H1 (cell line): Measurements from ENCODE around the gene GNGT2. TPM values are rescaled to one million over a fixed set of nuclear protein-coding genes. Genes with fewer than 3 reads are reported as not detected.

Source experiments
- CTCF ChIA-PET: fragments of 300-600 bp; sonication (Branson Sonifier 250); formaldehyde crosslinking; loops from one replicate; lab custom pipeline; 2021; ENCODE audit not compliant: partially characterized antibody; lab: Charles Lee
- POLR2A ChIA-PET: fragments of 300-600 bp; sonication (Branson Sonifier 250); formaldehyde crosslinking; loops from one replicate; lab custom pipeline; 2021; ENCODE audit warnings: inconsistent platforms; ENCODE audit not compliant: partially characterized antibody; lab: Charles Lee
- DNase-seq, 2 experiments: peaks; one replicate each; pipeline versions ENCODE4 v3.0.0 to v3.0.0-alpha.2; 2010 to 2022; ENCODE audit warnings: low spot score in 2 of 2, low read depth in 1 of 2, mixed read lengths in 1 of 2
- FAIRE-seq: peaks from 2 replicates; lab custom pipeline; 2011; peaks lifted over from hg19 to GRCh38; lab: Jason Lieb, UNC
- H2AFZ ChIP-seq: 2 replicates; pipeline ENCODE4 v1.8.1; 2012; ENCODE audit warnings: low read length, inconsistent platforms
- H2AK5ac ChIP-seq: 2 replicates; pipeline ENCODE4 v1.6.1; 2013; ENCODE audit warnings: low read depth, low read length
- H2BK120ac ChIP-seq: replicated peaks from 2 replicates; pipeline ENCODE3; 2013; ENCODE audit warnings: low read depth, low read length, inconsistent platforms
- H2BK12ac ChIP-seq: 2 replicates; pipeline ENCODE4 v1.6.1; 2013; ENCODE audit warnings: low read depth, low read length
- H2BK15ac ChIP-seq: 2 replicates; pipeline ENCODE4 v1.6.1; 2013; ENCODE audit warnings: low read length
- H2BK20ac ChIP-seq: 2 replicates; pipeline ENCODE4 v1.6.1; 2013; ENCODE audit warnings: low read length
- H2BK5ac ChIP-seq: 2 replicates; pipeline ENCODE4 v1.6.1; 2013; ENCODE audit warnings: low read depth, low read length
- H3K14ac ChIP-seq: 2 replicates; pipeline ENCODE4 v1.6.1; 2013; ENCODE audit warnings: inconsistent platforms; ENCODE audit not compliant: insufficient read length
- H3K18ac ChIP-seq: 2 replicates; pipeline ENCODE4 v1.6.1; 2013; ENCODE audit warnings: low read length; ENCODE audit errors: extremely low read depth
- H3K23ac ChIP-seq: 2 replicates; pipeline ENCODE4 v1.6.1; 2013; ENCODE audit warnings: inconsistent platforms; ENCODE audit not compliant: insufficient read length
- H3K23me2 ChIP-seq: 2 replicates; pipeline ENCODE4 v1.6.1; 2013; ENCODE audit warnings: low read depth, low read length
- H3K27ac ChIP-seq: 2 replicates; pipeline ENCODE4 v1.6.1; 2011; ENCODE audit warnings: low read depth, low read length, inconsistent platforms
- H3K27me3 ChIP-seq, 4 experiments: replicated peaks in 1 of 4; 1 replicate in 1 of 4; 2 replicates in 3 of 4; pipeline versions ENCODE4 v1.6.1 to v1.8.1; 2011 to 2013; ENCODE audit warnings: low read length in 3 of 4, mild to moderate bottlenecking in 3 of 4, inconsistent platforms in 2 of 4, mixed read lengths in 2 of 4, moderate library complexity in 1 of 4; ENCODE audit not compliant: control insufficient read depth in 3 of 4, insufficient read depth in 3 of 4; ENCODE audit errors: extremely low read depth in 1 of 4
- H3K36me3 ChIP-seq, 4 experiments: 2 replicates each; pipeline versions ENCODE4 v1.6.1 to v1.8.1; 2011 to 2013; ENCODE audit warnings: mild to moderate bottlenecking in 4 of 4, low read length in 3 of 4, moderate library complexity in 2 of 4, control low read depth in 1 of 4, inconsistent platforms in 1 of 4; ENCODE audit not compliant: insufficient read depth in 4 of 4, control insufficient read depth in 2 of 4
- H3K4ac ChIP-seq: replicated peaks from 2 replicates; pipeline ENCODE3; 2013; ENCODE audit warnings: low read length, low read depth, mixed read lengths, inconsistent platforms; ENCODE audit not compliant: insufficient read length
- H3K4me1 ChIP-seq, 4 experiments: replicated peaks in 1 of 4; 1 replicate in 1 of 4; 2 replicates in 3 of 4; pipeline versions ENCODE4 v1.6.1 to v1.8.1; 2011 to 2013; ENCODE audit warnings: low read length in 3 of 4, inconsistent platforms in 2 of 4, mixed read lengths in 1 of 4; ENCODE audit not compliant: insufficient read depth in 4 of 4, control insufficient read depth in 3 of 4
- H3K4me2 ChIP-seq, 2 experiments: 2 replicates each; pipeline versions ENCODE4 v1.6.1 to v1.8.1; 2011 to 2013; ENCODE audit warnings: low read depth in 2 of 2, low read length in 2 of 2, control low read depth in 1 of 2, inconsistent platforms in 1 of 2, mild to moderate bottlenecking in 1 of 2; ENCODE audit not compliant: insufficient read depth in 1 of 2
- H3K4me3 ChIP-seq, 4 experiments: fragments of 200-600, 300-600 bp in 1 of 4; sonication (generic), shearing (Covaris generic), sonication (Bioruptor Twin) in 1 of 4; 2 replicates each; pipeline versions ENCODE4 v1.5.1 to v1.8.1; 2011 to 2016; ENCODE audit warnings: low read length in 4 of 4, low read depth in 3 of 4, control low read depth in 2 of 4, inconsistent platforms in 2 of 4, mild to moderate bottlenecking in 2 of 4, mixed read lengths in 1 of 4, moderate library complexity in 1 of 4; ENCODE audit not compliant: insufficient read depth in 2 of 4; ENCODE audit errors: extremely low read depth in 1 of 4
- H3K56ac ChIP-seq: replicated peaks from 2 replicates; pipeline ENCODE3; 2013; ENCODE audit warnings: low read depth, mild to moderate bottlenecking, mixed read lengths, low read length, inconsistent platforms; ENCODE audit not compliant: insufficient read length
- H3K79me1 ChIP-seq: 2 replicates; pipeline ENCODE4 v1.6.1; 2013; ENCODE audit warnings: low read depth, low read length, control low read depth
- H3K79me2 ChIP-seq, 2 experiments: 2 replicates each; pipeline versions ENCODE4 v1.6.1 to v1.8.1; 2012 to 2013; ENCODE audit warnings: low read length in 2 of 2, mild to moderate bottlenecking in 2 of 2, inconsistent platforms in 1 of 2; ENCODE audit not compliant: insufficient read depth in 2 of 2, control insufficient read depth in 1 of 2
- H3K9ac ChIP-seq, 4 experiments: replicated peaks in 1 of 4; 1 replicate in 1 of 4; 2 replicates in 3 of 4; pipeline versions ENCODE4 v1.6.1 to v1.8.1; 2011 to 2013; ENCODE audit warnings: low read depth in 3 of 4, low read length in 3 of 4, control low read depth in 2 of 4, mild to moderate bottlenecking in 2 of 4, moderate library complexity in 2 of 4, inconsistent platforms in 1 of 4; ENCODE audit errors: extremely low read depth in 1 of 4
- H3K9me3 ChIP-seq, 2 experiments: 2 replicates each; pipeline versions ENCODE4 v1.6.1 to v1.8.1; 2012 to 2013; ENCODE audit warnings: mild to moderate bottlenecking in 2 of 2, moderate library complexity in 2 of 2, control low read depth in 1 of 2, inconsistent platforms in 1 of 2, low read depth in 1 of 2, low read length in 1 of 2, mixed read lengths in 1 of 2; ENCODE audit not compliant: insufficient read depth in 2 of 2
- H4K20me1 ChIP-seq, 2 experiments: replicated peaks in 1 of 2; 2 replicates each; pipeline versions ENCODE3 to v1.8.1; 2011 to 2013; ENCODE audit warnings: inconsistent platforms in 2 of 2, low read length in 2 of 2, mild to moderate bottlenecking in 1 of 2; ENCODE audit not compliant: insufficient read depth in 2 of 2, control insufficient read depth in 1 of 2
- H4K5ac ChIP-seq: 2 replicates; pipeline ENCODE4 v1.6.1; 2013; ENCODE audit warnings: low read length, low read depth, mixed read lengths, inconsistent platforms; ENCODE audit not compliant: insufficient read length
- H4K8ac ChIP-seq: 2 replicates; pipeline ENCODE4 v1.8.0; 2013; ENCODE audit warnings: mild to moderate bottlenecking, moderate library complexity, low read length, inconsistent platforms; ENCODE audit not compliant: insufficient read depth; ENCODE audit errors: extremely low read depth
- H4K91ac ChIP-seq: replicated peaks from 2 replicates; pipeline ENCODE3; 2013; ENCODE audit warnings: low read length, mixed read lengths, inconsistent platforms; ENCODE audit not compliant: insufficient read length
- JUN ChIP-seq: IDR thresholded peaks from 2 replicates; pipeline ENCODE4 v1.6.1; 2011; ENCODE audit warnings: low read depth, mild to moderate bottlenecking, improper control_type of control experiment, low read length
- SIN3A ChIP-seq, 2 experiments: IDR thresholded peaks in 1 of 2; conservative IDR thresholded peaks in 1 of 2; 2 replicates each; pipeline ENCODE4 v1.6.1; 2011 to 2012; ENCODE audit warnings: low read length in 2 of 2, improper control_type of control experiment in 1 of 2, low read depth in 1 of 2, mild to moderate bottlenecking in 1 of 2
- WGBS, 2 experiments: shearing (Covaris generic) in 1 of 2; methylation state at CpG; one replicate each; pipeline versions ENCODE4 v1.1.6 to v1.1.7; 2013 to 2015; ENCODE audit warnings: low lambda C conversion rate in 2 of 2, mixed read lengths in 2 of 2, inconsistent platforms in 1 of 2, low coverage in 1 of 2, missing lambda C conversion rate in 1 of 2; ENCODE audit not compliant: insufficient replicate concordance in 2 of 2, insufficient coverage in 1 of 2, insufficient read length in 1 of 2; ENCODE audit errors: extremely low coverage in 1 of 2, missing lambda C conversion rate in 1 of 2; 5-methylcytosine and 5-hydroxymethylcytosine counted together
- polyA plus RNA-seq, 7 experiments: library from polyadenylated mRNA; depleted of rRNA in 3 of 7; stranded (reverse) in 5 of 7; unstranded in 2 of 7; fragments of >200 nt in 5 of 7; fragments of 200-250 nt in 2 of 7; gene quantifications; 1 replicate in 5 of 7; 2 replicates in 1 of 7; 4 replicates in 1 of 7; pipeline versions ENCODE4 v1.2.1 to v1.2.3, GENCODE V29; 2011 to 2013; ENCODE audit warnings: missing spikeins in 2 of 7, mixed read lengths in 2 of 7
- total RNA-seq: library from RNA; stranded (reverse); fragmentation: NEBNext Ultra II Directional; extraction: Animal tissue kit (Norgen Biotek cat#: 25700); gene quantifications from 2 replicates; pipeline ENCODE4 v1.2.1, GENCODE V29; 2021

The GNGT2 gene
- total and polyA plus RNA-seq, 2 of the 8 experiments (the other 6 are each of a cell fraction or from before 2014, with no cell fraction given) = 1.3 to 1.4 TPM

GRCh38 chr17:49249292-49249794 lies 39.0 kb upstream of the GNGT2 start:
- Histone ChIP-seq H3K14ac (no peak overlapping the region), H3K36me3 (no peaks in the 10 kb centered on the region), H2AK5ac (no peak overlapping the region), H3K27ac (no peak overlapping the region), H3K4ac (no peak overlapping the region), H3K27me3 (no peaks in the 10 kb centered on the region), H3K23ac (no peak overlapping the region), H2BK15ac (no peak overlapping the region), H2AFZ (no peak overlapping the region), H4K5ac (no peak overlapping the region), H3K4me2 (no peak overlapping the region), H4K8ac (no peak overlapping the region), H3K56ac (no peak overlapping the region), H3K4me1 (no peaks in the 10 kb centered on the region; a peak in 1 of 7 replicates), H4K20me1 (no peaks in the 10 kb centered on the region), H2BK12ac (no peak overlapping the region; the same call in 1 of the 2 replicates), H2BK5ac (no peak overlapping the region), H2BK120ac (no peak overlapping the region), H3K9me3 (no peaks in the 10 kb centered on the region), H3K9ac (no peak overlapping the region), H2BK20ac (no peak overlapping the region), H3K18ac (no peak overlapping the region), H3K4me3 (no peak overlapping the region), H4K91ac (no peak overlapping the region), H3K79me2 (no peaks in the 10 kb centered on the region), H3K23me2 (no peaks in the 10 kb centered on the region), H3K79me1 (no peaks in the 10 kb centered on the region)
- no peak for DNase-seq
- CTCF ChIA-PET = interaction anchor here (0.6 to 1.7 kb wide), 5 partner anchors 11 to 159 kb away, joined by 3 to 5 read pairs (median 3); no protein-coding TSS in a partner anchor
- no peak for TF ChIP-seq SIN3A (conservative IDR thresholded peaks at IDR 0.05 in 1 of 2, IDR thresholded peaks at IDR 0.05 in 1 of 2; ENCODE audit: low read depth in 1 of 2, low read length in 2 of 2)
- no peak for TF ChIP-seq JUN
- WGBS, 2 experiments = 83% methylated on average over 10 of the region's 10 CpGs; no CpG with 5 or more reads in 1 of the 2 experiments
- POLR2A ChIA-PET = interaction anchor here (1.2 to 1.6 kb wide), 2 partner anchors 13 to 66 kb away, joined by 3 to 4 read pairs; no protein-coding TSS in a partner anchor
- FAIRE-seq = no peak
